PC-3 (cell line): ENCODE results near the gene THAP4. TPM values are rescaled to one million over a fixed set of nuclear protein-coding genes. Genes with fewer than 3 reads are reported as not detected.

ENCODE experiments used
- ATAC-seq: fragments of 200-7000 bp; cut with Tn5 transposase; 2 replicates; pipeline ENCODE4 v1.9.1; 2020; ENCODE audit warnings: mild to moderate bottlenecking, moderate library complexity
- BruUV-seq: library from RNA; stranded (reverse); fragments of 400-500 nt; replicated peaks from 2 replicates; lab custom pipeline; 2021; lab: Mats Ljungman, UMichigan
- CTCF ChIA-PET: fragments of 300-600 bp; sonication (Branson Sonifier 250); formaldehyde crosslinking; loops from one replicate; lab custom pipeline; 2022; ENCODE audit warnings: antibody characterized with exemption; lab: Charles Lee
- POLR2A ChIA-PET: fragments of 300-600 bp; sonication (Branson Sonifier 250); formaldehyde crosslinking; loops from one replicate; lab custom pipeline; 2022; ENCODE audit warnings: antibody characterized with exemption; ENCODE audit not compliant: unreplicated experiment; lab: Charles Lee
- DNase-seq: peaks from one replicate; pipeline ENCODE4 v3.0.0-alpha.2; 2015
- H2AFZ ChIP-seq: fragments of 300-600 bp; sonication (generic); 2 replicates; pipeline ENCODE4 v1.6.0; 2016; ENCODE audit warnings: antibody characterized with exemption, low read length
- H3F3A ChIP-seq: fragments of 300-600 bp; sonication (generic); one replicate; pipeline ENCODE4 v1.6.0; 2017; ENCODE audit warnings: antibody characterized with exemption, low read length, control low read depth, mild to moderate bottlenecking; ENCODE audit not compliant: unreplicated experiment
- H3K27ac ChIP-seq: fragments of 300-600 bp; sonication (generic); 2 replicates; pipeline ENCODE4 v1.5.1; 2016; ENCODE audit warnings: mild to moderate bottlenecking, low read length
- H3K27me3 ChIP-seq: fragments of 300-600 bp; sonication (generic); 2 replicates; pipeline ENCODE4 v1.6.1; 2016; ENCODE audit warnings: low read length, mixed read lengths
- H3K36me3 ChIP-seq: fragments of 300-600 bp; sonication (generic); 2 replicates; pipeline ENCODE4 v1.6.1; 2016; ENCODE audit warnings: low read depth, mixed run types, low read length, mixed read lengths
- H3K4me1 ChIP-seq: fragments of 300-600 bp; sonication (generic); 2 replicates; pipeline ENCODE4 v1.5.1; 2016; ENCODE audit warnings: low read length; ENCODE audit not compliant: insufficient read depth
- H3K4me2 ChIP-seq: fragments of 300-600 bp; sonication (generic); 2 replicates; pipeline ENCODE4 v1.6.0; 2016; ENCODE audit warnings: low read length
- H3K4me3 ChIP-seq: fragments of 300-600 bp; sonication (generic); 2 replicates; pipeline ENCODE4 v1.5.1; 2016; ENCODE audit warnings: mild to moderate bottlenecking, low read length, mixed read lengths
- H3K79me2 ChIP-seq: fragments of 300-600 bp; sonication (generic); 2 replicates; pipeline ENCODE4 v1.6.1; 2017; ENCODE audit warnings: low read length, mixed read lengths
- H3K9ac ChIP-seq: fragments of 300-600 bp; sonication (generic); 2 replicates; pipeline ENCODE4 v1.6.0; 2016; ENCODE audit warnings: mild to moderate bottlenecking, low read length
- H3K9me2 ChIP-seq: fragments of 300-600 bp; sonication (generic); replicated peaks from 2 replicates; pipeline ENCODE4 v1.6.1; 2016; ENCODE audit warnings: mixed run types, low read length, mixed read lengths
- H3K9me3 ChIP-seq: fragments of 300-600 bp; sonication (generic); 2 replicates; pipeline ENCODE4 v1.6.1; 2016; ENCODE audit warnings: low read length, mixed read lengths
- H4K20me1 ChIP-seq: fragments of 300-600 bp; sonication (generic); 2 replicates; pipeline ENCODE4 v1.6.1; 2016; ENCODE audit warnings: low read length, mixed read lengths
- EZH2 ChIP-seq: fragments of 300-600 bp; sonication (generic); IDR thresholded peaks from one replicate; pipeline ENCODE4 v1.6.1; 2017; ENCODE audit warnings: antibody characterized with exemption, mild to moderate bottlenecking, low read length; ENCODE audit not compliant: unreplicated experiment
- EZH2phosphoT487 ChIP-seq: fragments of 300-600 bp; sonication (generic); IDR thresholded peaks from 2 replicates; pipeline ENCODE4 v1.6.1; 2018; ENCODE audit warnings: mild to moderate bottlenecking, antibody characterized with exemption, low read length, borderline replicate concordance
- intact Hi-C: fragments of 100-400 bp; cut with micrococcal nuclease; formaldehyde crosslinking; loops from 2 replicates; pipeline ENCODE4 v1.9.0; 2023
- total RNA-seq: library from RNA; depleted of rRNA; stranded (reverse); fragments of >200 nt; gene quantifications from 2 replicates; pipeline ENCODE4 v1.2.3, GENCODE V29; 2014
- TF ChIP-seq, protein P1 (sequence below): fragments of 300-600 bp; sonication (generic); conservative IDR thresholded peaks from 2 replicates; pipeline ENCODE4 v1.5.1; 2017; ENCODE audit warnings: antibody characterized with exemption, low read depth, mild to moderate bottlenecking, low read length

The THAP4 gene
- total RNA-seq, 1 experiment from 2014 or later = 75.1 TPM

DNA sequence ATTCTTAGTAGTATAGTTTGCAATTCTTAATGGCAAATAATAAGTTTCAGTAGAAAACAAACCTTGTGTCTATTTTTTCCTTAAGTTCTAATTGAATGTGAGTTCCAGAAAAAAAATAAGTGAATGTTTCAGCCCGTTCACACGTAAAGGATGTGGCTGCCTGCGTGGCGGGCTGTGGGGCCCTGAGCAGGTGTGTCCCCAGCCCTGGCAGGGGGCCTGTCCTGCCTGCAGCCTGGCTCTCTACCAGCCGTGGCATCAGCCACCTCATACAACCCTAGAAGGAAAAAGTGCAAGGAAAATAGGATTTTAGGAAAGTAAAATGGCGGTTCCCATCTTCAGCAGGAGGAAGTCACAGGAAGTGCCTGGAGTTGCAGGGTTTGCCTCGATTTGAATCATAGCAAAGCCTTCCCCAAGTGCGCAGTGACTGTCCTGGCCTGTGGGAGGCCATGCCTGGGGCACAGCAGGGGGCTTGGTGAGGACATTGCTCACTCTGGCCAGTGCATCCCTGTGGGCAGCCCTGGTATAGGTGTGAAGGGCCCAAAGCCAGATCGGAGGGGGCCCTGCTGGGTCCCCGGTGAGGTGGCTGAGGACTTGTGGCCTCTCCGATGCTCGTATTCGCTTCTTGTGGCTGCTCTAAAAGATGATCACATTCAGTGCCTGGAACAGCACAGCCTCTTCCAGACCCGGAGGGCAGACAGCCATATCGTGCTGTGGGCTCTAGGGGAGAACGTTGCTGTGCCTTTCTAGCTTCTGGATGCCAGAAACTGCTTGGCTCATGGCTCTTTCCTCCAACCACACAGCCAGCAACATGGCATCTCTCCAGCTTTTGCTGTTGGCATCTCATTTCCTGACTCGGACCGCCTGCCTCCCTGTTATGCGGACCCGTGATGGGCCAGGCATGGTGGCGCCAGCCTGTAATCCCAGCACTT lies 37.1 kb upstream of the THAP4 start:
- DNase-seq (no peak), ATAC-seq (peak; percentile 21; the same call in 1 of the 2 replicates)
- Histone ChIP-seq H3K9me3 (no peaks in the 10 kb centered on the region), H3K4me1 (no peaks in the 10 kb centered on the region), H3F3A (no peaks in the 10 kb centered on the region), H3K27me3 (no peaks in the 10 kb centered on the region), H3K4me3 (no peak overlapping the region), H3K79me2 (no peaks in the 10 kb centered on the region), H3K36me3 (peaks cover 10% of the 10 kb centered on the region; the same call in 1 of the 2 replicates), H3K9me2 (no peaks in the 10 kb centered on the region), H4K20me1 (no peaks in the 10 kb centered on the region), H3K27ac (no peak overlapping the region), H3K4me2 (no peak overlapping the region), H3K9ac (no peak overlapping the region), H2AFZ (no peak overlapping the region)
- ChIA-PET CTCF (no interaction called here), POLR2A (no interaction called here)
- no TSS peak for BruUV-seq
- TF ChIP-seq EZH2 (no peak), EZH2phosphoT487 (no peak)
- TF ChIP-seq, protein P1, sequence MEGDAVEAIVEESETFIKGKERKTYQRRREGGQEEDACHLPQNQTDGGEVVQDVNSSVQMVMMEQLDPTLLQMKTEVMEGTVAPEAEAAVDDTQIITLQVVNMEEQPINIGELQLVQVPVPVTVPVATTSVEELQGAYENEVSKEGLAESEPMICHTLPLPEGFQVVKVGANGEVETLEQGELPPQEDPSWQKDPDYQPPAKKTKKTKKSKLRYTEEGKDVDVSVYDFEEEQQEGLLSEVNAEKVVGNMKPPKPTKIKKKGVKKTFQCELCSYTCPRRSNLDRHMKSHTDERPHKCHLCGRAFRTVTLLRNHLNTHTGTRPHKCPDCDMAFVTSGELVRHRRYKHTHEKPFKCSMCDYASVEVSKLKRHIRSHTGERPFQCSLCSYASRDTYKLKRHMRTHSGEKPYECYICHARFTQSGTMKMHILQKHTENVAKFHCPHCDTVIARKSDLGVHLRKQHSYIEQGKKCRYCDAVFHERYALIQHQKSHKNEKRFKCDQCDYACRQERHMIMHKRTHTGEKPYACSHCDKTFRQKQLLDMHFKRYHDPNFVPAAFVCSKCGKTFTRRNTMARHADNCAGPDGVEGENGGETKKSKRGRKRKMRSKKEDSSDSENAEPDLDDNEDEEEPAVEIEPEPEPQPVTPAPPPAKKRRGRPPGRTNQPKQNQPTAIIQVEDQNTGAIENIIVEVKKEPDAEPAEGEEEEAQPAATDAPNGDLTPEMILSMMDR = no peak
- intact Hi-C loops = no loop called here

DNA sequence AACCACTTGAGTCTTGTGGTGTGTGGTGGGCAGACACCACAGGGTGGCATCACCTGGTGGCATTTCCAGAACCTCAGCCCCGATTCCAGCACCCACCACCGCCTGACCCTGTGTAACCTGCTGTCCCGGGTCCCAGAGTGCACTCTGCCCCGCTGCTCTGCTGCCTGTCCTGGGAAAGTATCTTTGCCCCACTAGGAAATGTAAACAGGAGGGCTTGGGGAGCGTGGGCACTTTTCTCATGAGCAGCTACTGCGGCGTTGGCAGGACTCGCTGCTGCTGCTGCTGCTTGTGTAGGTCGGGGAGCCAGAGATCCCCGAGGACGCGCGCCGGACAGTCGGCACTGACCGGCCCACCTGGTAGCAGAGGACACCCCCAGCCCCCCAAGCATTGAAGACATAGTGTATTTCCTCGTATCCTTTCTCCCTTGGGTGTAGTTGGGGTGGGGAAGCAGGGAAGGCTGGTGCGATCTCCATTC lies 36.3 kb upstream of the THAP4 start:
- Histone ChIP-seq H3K9me3 (no peaks in the 10 kb centered on the region), H3K27me3 (no peaks in the 10 kb centered on the region), H3K4me2 (no peak overlapping the region), H4K20me1 (no peaks in the 10 kb centered on the region), H3K4me3 (no peak overlapping the region), H2AFZ (no peak overlapping the region), H3K27ac (no peak overlapping the region), H3K9me2 (no peaks in the 10 kb centered on the region), H3K36me3 (peaks cover 5% of the 10 kb centered on the region; the same call in 1 of the 2 replicates), H3K4me1 (no peaks in the 10 kb centered on the region), H3K9ac (no peak overlapping the region), H3F3A (no peaks in the 10 kb centered on the region), H3K79me2 (no peaks in the 10 kb centered on the region)
- intact Hi-C loops = no loop called here
- ATAC-seq (no peak), DNase-seq (no peak)
- TF ChIP-seq EZH2 = no peak
- no peak for TF ChIP-seq EZH2phosphoT487
- TF ChIP-seq, protein P1 = no peak
- BruUV-seq = no TSS peak
- CTCF ChIA-PET = no interaction called here
- POLR2A ChIA-PET = no interaction called here
